KMS-11 (cell line): ENCODE measurements around the gene ENPP6.

ENCODE experiments used
- H2AFZ ChIP-seq: fragments of 200-600 bp; sonication (generic); 2 replicates; pipeline ENCODE4 v1.6.1; 2016; ENCODE audit warnings: antibody characterized with exemption, mixed run types, low read depth
- H3K27ac ChIP-seq: fragments of 200-600 bp; sonication (generic); 2 replicates; pipeline ENCODE4 v1.6.1; 2016; ENCODE audit warnings: mild to moderate bottlenecking, mixed run types
- H3K27me3 ChIP-seq: fragments of 200-600 bp; sonication (generic); 2 replicates; pipeline ENCODE4 v1.6.1; 2017; ENCODE audit warnings: mild to moderate bottlenecking, low read depth, mixed run types, moderate library complexity; ENCODE audit not compliant: insufficient read depth
- H3K36me3 ChIP-seq: fragments of 200-600 bp; sonication (generic); 2 replicates; pipeline ENCODE4 v1.6.1; 2017; ENCODE audit warnings: mild to moderate bottlenecking, mixed run types; ENCODE audit not compliant: insufficient read depth
- H3K4me1 ChIP-seq: fragments of 200-600 bp; sonication (generic); 2 replicates; pipeline ENCODE4 v1.6.1; 2016; ENCODE audit warnings: mild to moderate bottlenecking, low read depth, mixed run types; ENCODE audit not compliant: poor library complexity, severe bottlenecking
- H3K4me2 ChIP-seq: fragments of 200-600 bp; sonication (generic); 2 replicates; pipeline ENCODE4 v1.7.0; 2016; ENCODE audit warnings: mild to moderate bottlenecking, mixed run types
- H3K4me3 ChIP-seq: fragments of 200-600 bp; sonication (generic); IDR thresholded peaks from 2 replicates; pipeline ENCODE4 v1.6.1; 2017; ENCODE audit warnings: low read depth, low read length, mixed read lengths; ENCODE audit not compliant: insufficient read depth
- H3K79me2 ChIP-seq: fragments of 200-600 bp; sonication (generic); 2 replicates; pipeline ENCODE4 v1.6.1; 2016; ENCODE audit warnings: low read depth, mixed run types; ENCODE audit not compliant: insufficient read depth
- H3K9ac ChIP-seq: fragments of 200-600 bp; sonication (generic); 2 replicates; pipeline ENCODE4 v1.6.1; 2016; ENCODE audit warnings: mild to moderate bottlenecking, mixed run types
- H4K20me1 ChIP-seq: fragments of 200-600 bp; sonication (generic); 2 replicates; pipeline ENCODE4 v1.6.1; 2016; ENCODE audit warnings: mild to moderate bottlenecking, mixed run types; ENCODE audit not compliant: insufficient read depth
- CTCF ChIP-seq: fragments of 200-600 bp; sonication (generic); conservative IDR thresholded peaks from 2 replicates; pipeline ENCODE4 v1.6.1; 2017; ENCODE audit warnings: low read depth, mild to moderate bottlenecking, antibody characterized with exemption, low read length, moderate library complexity, mixed read lengths

ENPP6 gene

GRCh38 chr4:184066584-184067300, 150.9 kb downstream of the ENPP6 start:
- H3K79me2 ChIP-seq: no peaks in the 10 kb centered on the region
- H3K27me3 ChIP-seq: no peaks in the 10 kb centered on the region
- no peak overlapping the region for H2AFZ ChIP-seq
- no peak overlapping the region for H3K27ac ChIP-seq
- H3K4me2 ChIP-seq: no peak overlapping the region
- no peaks in the 10 kb centered on the region for H3K36me3 ChIP-seq
- H3K4me3 ChIP-seq: no peak overlapping the region
- no peaks in the 10 kb centered on the region for H4K20me1 ChIP-seq
- TF ChIP-seq CTCF: no peak
- H3K9ac ChIP-seq: no peak overlapping the region
- H3K4me1 ChIP-seq: no peaks in the 10 kb centered on the region

- Histone ChIP-seq H3K4me2 (no peak overlapping the region), H3K4me1 (no peaks in the 10 kb centered on the region), H2AFZ (no peak overlapping the region), H3K4me3 (no peak overlapping the region), H3K9ac (no peak overlapping the region), H3K27ac (no peak overlapping the region), H3K27me3 (no peaks in the 10 kb centered on the region), H3K79me2 (no peaks in the 10 kb centered on the region), H4K20me1 (no peaks in the 10 kb centered on the region), H3K36me3 (no peaks in the 10 kb centered on the region)
- no peak for TF ChIP-seq CTCF
These were observed 152.8 kb downstream of the ENPP6 start for GRCh38 chr4:184064877-184065276.

- no peak overlapping the region for H2AFZ ChIP-seq
- no peak for TF ChIP-seq CTCF
- H3K4me2 ChIP-seq: no peak overlapping the region
- no peaks in the 10 kb centered on the region for H3K79me2 ChIP-seq
- no peaks in the 10 kb centered on the region for H3K27me3 ChIP-seq
- H3K4me3 ChIP-seq: no peak overlapping the region
- no peaks in the 10 kb centered on the region for H4K20me1 ChIP-seq
- no peak overlapping the region for H3K9ac ChIP-seq
- H3K27ac ChIP-seq: no peak overlapping the region
- H3K36me3 ChIP-seq: no peaks in the 10 kb centered on the region
- H3K4me1 ChIP-seq: no peaks in the 10 kb centered on the region
These were observed 154.9 kb downstream of the ENPP6 start for GRCh38 chr4:184062769-184063168.

- no peak overlapping the region for H3K9ac ChIP-seq
- no peak overlapping the region for H3K27ac ChIP-seq
- H4K20me1 ChIP-seq: no peaks in the 10 kb centered on the region
- no peaks in the 10 kb centered on the region for H3K27me3 ChIP-seq
- H3K79me2 ChIP-seq: no peaks in the 10 kb centered on the region
- H2AFZ ChIP-seq: no peak overlapping the region
- H3K36me3 ChIP-seq: no peaks in the 10 kb centered on the region
- no peak overlapping the region for H3K4me2 ChIP-seq
- H3K4me1 ChIP-seq: no peaks in the 10 kb centered on the region
- no peak overlapping the region for H3K4me3 ChIP-seq
- no peak for TF ChIP-seq CTCF
These were observed 156.1 kb downstream of the ENPP6 start for GRCh38 chr4:184061582-184061981.
